Muscle layer of colon (tissue), 2 donors: ENCODE results near the gene BAG3.

ENCODE experiments used
- H3K27ac ChIP-seq: one replicate; pipeline ENCODE4 v1.7.0; 2013; ENCODE audit warnings: low read depth, mild to moderate bottlenecking, low read length, moderate library complexity
- H3K27me3 ChIP-seq, 2 donors: one replicate each; pipeline ENCODE4 v1.7.0; 2013; ENCODE audit warnings: low read length in 2 of 2, mild to moderate bottlenecking in 2 of 2; ENCODE audit not compliant: insufficient read depth in 2 of 2, control insufficient read depth in 1 of 2
- H3K36me3 ChIP-seq: one replicate; pipeline ENCODE4 v1.7.0; 2013; ENCODE audit warnings: mild to moderate bottlenecking, low read length; ENCODE audit not compliant: insufficient read depth
- H3K4me1 ChIP-seq: one replicate; pipeline ENCODE4 v1.7.0; 2013; ENCODE audit warnings: mild to moderate bottlenecking, low read length; ENCODE audit not compliant: insufficient read depth
- H3K4me3 ChIP-seq, 2 donors: one replicate each; pipeline ENCODE4 v1.7.0; 2013; ENCODE audit warnings: low read length in 2 of 2, low read depth in 1 of 2, mild to moderate bottlenecking in 1 of 2, moderate library complexity in 1 of 2
- H3K9ac ChIP-seq: one replicate; pipeline ENCODE4 v1.7.0; 2013; ENCODE audit warnings: low read length
- H3K9me3 ChIP-seq: one replicate; pipeline ENCODE4 v1.7.0; 2013; ENCODE audit warnings: mild to moderate bottlenecking, low read length
- donor health status: abdominal sarcoma.
- donor health status: Adenocarcinoma of cecum.

Gene BAG3

DNA sequence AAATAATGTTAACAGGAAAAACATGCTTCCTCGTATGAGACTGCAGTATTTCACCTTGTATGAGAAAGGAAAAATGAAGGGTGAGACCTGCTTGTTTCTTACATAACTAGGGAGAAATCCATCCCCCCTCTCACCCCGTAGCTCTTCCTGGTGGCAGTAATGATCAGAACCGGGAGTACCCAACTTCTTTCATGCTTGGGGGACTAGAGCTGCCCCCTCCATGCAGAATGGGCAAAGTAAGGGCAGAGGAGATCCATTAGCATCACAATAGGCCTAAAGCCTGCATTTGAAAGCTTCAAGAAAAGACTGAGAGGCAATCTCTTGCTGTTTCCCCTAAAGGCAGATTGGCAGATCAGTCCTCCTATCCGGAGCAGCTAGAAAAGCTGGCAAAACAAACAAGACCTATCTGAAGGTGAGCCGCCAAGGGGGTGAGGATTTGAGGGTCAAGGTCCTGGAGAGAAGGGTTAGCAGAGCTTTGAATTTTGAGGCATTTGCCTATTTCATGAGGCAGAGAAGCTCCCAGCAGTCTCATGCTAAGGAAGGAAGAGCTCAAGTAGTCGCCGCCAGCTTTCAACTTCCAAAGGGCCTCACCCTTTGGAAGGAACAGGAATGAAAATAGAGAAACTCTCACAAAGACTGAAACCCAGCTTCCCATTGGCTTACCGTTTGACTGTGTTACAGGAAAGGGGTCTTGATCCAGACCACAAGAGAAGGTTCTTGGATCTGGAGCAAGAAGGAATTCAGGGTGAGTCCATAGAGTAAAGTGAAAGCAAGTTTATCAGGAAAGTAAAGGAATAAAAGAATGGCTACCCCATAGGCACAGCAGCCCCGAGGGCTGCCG is 36.2 kb downstream of the BAG3 start:
- H3K9ac ChIP-seq, result no peak overlapping the region
- H3K27ac ChIP-seq, result no peak overlapping the region
- no peaks in the 10 kb centered on the region for H3K36me3 ChIP-seq
- peaks cover 16% of the 10 kb centered on the region for H3K4me1 ChIP-seq
- H3K4me3 ChIP-seq, result peak overlapping the region in 1 of 2 donors; percentile 26
- H3K9me3 ChIP-seq, result no peaks in the 10 kb centered on the region
- no peaks in the 10 kb centered on the region for H3K27me3 ChIP-seq

DNA sequence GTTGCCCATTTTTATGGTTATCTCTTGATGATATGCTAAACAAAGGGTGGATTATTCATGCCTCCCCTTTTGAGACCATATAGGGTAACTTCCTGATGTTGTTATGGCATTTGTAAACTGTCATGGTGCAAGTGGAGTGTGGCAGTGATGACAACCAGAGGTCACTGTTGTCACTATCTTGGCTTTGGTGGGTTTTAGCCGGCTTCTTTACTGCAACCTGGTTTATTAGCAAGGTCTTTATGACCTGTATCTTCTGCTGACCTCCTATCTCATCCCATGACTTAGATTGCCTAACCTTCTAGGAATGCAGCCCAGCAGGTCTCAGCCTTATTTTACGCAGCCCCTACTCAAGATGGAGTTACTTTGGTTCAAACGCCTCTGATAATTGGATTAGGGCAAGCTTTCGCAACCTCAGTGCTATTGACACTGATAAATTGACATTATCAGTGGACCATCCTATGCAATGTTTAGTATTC is 36.9 kb downstream of the BAG3 start:
- no peaks in the 10 kb centered on the region for H3K36me3 ChIP-seq
- peaks cover 16% of the 10 kb centered on the region for H3K4me1 ChIP-seq
- H3K27ac ChIP-seq, result no peak overlapping the region
- H3K27me3 ChIP-seq, result no peaks in the 10 kb centered on the region
- H3K9ac ChIP-seq, result no peak overlapping the region
- H3K4me3 ChIP-seq, result no peak overlapping the region
- no peaks in the 10 kb centered on the region for H3K9me3 ChIP-seq

DNA sequence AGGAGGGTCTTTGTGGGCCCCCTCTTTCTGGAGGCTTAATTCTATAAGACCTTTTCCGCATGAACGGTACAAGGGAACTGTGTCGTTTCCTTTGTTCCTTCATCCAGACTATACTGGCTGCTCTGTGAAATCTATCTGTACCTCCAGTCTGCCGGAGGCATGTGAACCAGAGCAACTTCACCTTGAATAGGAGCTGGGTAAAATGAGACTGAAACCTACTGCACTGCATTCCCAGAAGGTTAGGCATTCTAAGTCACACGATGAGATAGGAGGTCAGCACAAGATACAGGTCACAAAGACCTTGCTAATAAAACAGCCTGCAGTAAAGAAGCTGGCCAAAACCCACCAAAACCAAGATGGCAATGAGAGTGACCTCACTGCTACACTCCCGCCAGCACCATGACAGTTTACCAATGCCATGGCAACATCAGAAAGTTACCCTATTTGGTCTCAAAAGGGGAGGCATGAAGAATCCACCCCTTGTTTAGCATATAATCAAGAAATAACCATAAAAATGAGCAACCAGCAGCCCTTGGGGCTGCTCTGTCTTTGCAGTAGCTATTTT is 37.9 kb downstream of the BAG3 start:
- H3K4me3 ChIP-seq, result no peak overlapping the region
- no peaks in the 10 kb centered on the region for H3K9me3 ChIP-seq
- no peaks in the 10 kb centered on the region for H3K36me3 ChIP-seq
- peaks cover 16% of the 10 kb centered on the region for H3K4me1 ChIP-seq
- H3K9ac ChIP-seq, result no peak overlapping the region
- H3K27ac ChIP-seq, result no peak overlapping the region
- no peaks in the 10 kb centered on the region for H3K27me3 ChIP-seq

DNA sequence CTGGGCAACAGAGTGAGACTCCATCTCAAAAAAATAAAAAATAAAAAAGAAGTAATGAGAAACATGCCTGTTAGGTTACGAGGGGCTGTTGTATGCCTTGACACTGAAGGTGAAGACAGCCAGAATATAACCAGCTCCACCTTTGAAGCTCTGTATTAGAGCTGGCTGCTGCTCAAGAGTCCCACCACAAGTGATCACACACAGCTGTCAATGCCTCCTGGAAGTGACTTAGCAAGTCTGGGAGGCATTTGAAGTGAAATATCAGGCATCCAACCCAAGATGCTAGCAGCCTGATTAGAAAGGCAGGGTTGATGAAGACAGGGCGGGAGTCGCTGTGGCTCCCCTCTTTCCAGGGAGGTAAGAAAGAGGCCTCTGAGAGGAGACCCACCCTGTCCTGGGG is 40.5 kb downstream of the BAG3 start:
- Histone ChIP-seq H3K9ac (no peak overlapping the region), H3K4me1 (peaks cover 15% of the 10 kb centered on the region), H3K27ac (no peak overlapping the region), H3K36me3 (no peaks in the 10 kb centered on the region), H3K4me3 (no peak overlapping the region), H3K9me3 (no peaks in the 10 kb centered on the region), H3K27me3 (no peaks in the 10 kb centered on the region)

DNA sequence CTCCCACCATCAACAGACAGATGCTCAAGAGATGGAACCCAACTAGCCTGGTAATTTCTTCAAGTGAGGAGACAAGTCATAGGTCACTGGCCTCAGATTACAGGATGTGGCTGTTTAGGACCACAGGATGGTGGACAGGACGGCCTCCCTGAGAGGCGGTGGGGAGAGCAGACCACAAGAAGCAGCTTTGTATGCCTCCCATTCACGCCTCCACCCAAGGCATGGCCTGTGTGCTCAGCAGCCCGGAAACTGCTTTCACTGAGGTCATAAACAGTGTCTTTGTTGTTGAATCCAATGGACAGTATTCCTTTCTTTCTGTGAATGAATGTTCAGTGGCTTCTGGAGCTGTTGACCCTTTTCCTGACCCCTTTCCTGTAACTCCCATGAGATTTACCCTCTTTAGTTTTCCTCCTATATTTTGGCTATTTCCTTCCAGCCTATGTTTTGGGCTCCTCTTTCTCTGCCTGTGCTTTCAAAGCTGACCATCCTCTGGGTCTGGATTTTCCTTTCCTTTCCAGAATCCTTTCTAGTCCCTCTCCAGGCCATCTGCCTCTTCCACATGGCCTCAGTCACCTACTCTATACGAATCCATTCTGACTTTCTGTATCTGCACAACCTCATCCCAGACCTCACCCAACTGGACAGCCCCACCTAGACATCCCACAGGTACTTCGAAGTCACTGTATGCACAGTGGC is 42.2 kb downstream of the BAG3 start:
- H3K27ac ChIP-seq, result no peak overlapping the region
- H3K27me3 ChIP-seq, result no peaks in the 10 kb centered on the region

DNA sequence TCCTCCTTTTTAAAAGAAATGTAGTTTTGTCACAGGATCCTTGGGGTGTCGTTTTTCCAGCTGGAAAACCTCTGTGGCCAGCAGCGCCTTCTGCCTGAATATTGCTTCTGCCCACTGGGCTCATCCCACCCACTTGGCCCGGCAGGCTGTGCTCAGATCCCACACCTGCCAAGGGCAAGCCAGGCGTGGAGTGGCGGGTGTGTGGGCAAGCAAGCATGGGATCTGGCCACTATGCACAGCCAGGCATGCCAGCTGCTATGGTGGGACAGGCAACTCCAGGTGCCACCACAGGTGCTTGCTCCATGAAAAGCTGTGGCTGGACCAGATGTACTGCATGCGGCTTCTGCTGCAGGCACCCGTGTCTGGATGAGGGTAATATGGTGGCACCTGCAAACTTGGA is 43.4 kb downstream of the BAG3 start:
- Histone ChIP-seq H3K4me1 (no peaks in the 10 kb centered on the region), H3K36me3 (no peaks in the 10 kb centered on the region), H3K9me3 (no peaks in the 10 kb centered on the region), H3K9ac (no peak overlapping the region), H3K27ac (no peak overlapping the region), H3K27me3 (no peaks in the 10 kb centered on the region), H3K4me3 (no peak overlapping the region)

More for the DNA sequence above, 42.2 kb downstream of the BAG3 start:
- no peaks in the 10 kb centered on the region for H3K4me1 ChIP-seq
- no peaks in the 10 kb centered on the region for H3K9me3 ChIP-seq
- no peak overlapping the region for H3K9ac ChIP-seq
- H3K36me3 ChIP-seq, result no peaks in the 10 kb centered on the region
- no peak overlapping the region for H3K4me3 ChIP-seq

DNA sequence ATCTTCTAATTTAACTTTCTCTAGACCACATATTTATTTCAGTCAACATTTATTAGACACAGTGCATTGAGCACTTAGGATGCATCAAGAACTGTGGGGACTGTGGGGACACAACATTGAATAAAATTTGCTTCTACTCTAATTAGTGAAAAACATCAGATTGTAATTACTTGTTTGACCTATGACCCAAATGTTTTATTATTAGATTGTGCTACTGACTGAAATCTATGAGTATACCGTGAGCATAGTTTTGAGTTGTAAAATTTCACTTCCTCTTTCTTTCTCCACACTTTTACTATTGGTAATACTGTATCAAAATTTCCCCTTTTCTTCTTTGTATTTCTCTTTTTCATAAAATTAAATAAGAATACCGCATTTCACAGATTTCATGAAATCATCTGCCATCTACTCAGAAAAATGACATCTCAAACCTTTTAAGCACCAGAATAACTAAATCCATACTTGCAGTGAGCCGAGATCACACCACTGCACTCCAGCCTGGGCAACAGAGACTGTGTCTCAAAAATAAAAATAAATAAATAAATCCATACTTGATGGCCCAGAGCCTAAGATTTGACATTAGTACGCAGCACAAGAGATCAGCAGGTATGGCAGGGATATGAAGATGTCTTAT is 49.3 kb downstream of the BAG3 start:
- H3K27ac ChIP-seq, result no peak overlapping the region
- H3K27me3 ChIP-seq, result no peaks in the 10 kb centered on the region
- H3K9me3 ChIP-seq, result no peaks in the 10 kb centered on the region
- no peaks in the 10 kb centered on the region for H3K4me1 ChIP-seq
- no peaks in the 10 kb centered on the region for H3K36me3 ChIP-seq
- no peak overlapping the region for H3K4me3 ChIP-seq
- H3K9ac ChIP-seq, result no peak overlapping the region

DNA sequence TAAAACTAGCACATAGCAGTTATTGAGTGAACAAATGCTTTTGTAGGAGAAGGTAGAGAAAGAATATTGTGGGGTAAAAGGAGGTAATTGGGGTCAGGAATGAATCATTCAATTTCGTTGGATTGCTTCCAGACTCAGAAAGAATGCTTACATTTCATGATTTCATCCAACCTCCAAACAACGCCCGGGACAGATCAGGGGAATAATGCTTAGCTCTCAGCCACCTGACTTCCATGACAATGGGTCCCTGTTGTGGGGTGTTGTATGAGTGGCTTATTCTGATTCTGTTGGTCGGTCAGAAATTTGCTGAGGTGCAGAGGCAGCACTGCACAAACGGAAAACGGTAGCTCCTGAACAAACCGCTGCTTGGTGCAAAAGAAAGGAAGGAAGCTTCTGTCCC is 50.7 kb downstream of the BAG3 start:
- Histone ChIP-seq H3K9ac (no peak overlapping the region), H3K4me3 (no peak overlapping the region), H3K27me3 (no peaks in the 10 kb centered on the region), H3K9me3 (no peaks in the 10 kb centered on the region), H3K36me3 (no peaks in the 10 kb centered on the region), H3K27ac (no peak overlapping the region), H3K4me1 (no peaks in the 10 kb centered on the region)

DNA sequence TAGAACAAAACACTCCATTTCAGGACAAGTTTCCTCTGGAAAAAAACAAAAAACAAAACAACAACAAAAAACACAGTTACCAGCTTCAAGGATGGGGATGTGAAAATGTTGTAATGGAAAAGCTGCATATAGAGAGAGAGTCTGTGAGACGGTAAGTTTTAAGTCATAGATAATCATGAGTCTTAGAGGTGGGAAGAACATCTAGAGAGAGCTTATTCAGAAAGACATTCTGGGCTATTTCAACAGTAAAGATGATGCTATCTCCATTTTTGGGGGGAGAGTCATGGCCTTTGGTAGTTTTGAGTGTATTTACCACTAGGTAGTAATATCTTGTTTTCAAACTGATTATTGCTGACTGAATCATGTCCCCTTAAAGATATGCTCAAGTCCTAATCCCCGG is 51.4 kb downstream of the BAG3 start:
- Histone ChIP-seq H3K9me3 (no peaks in the 10 kb centered on the region), H3K27ac (no peak overlapping the region), H3K36me3 (no peaks in the 10 kb centered on the region), H3K4me3 (no peak overlapping the region), H3K9ac (no peak overlapping the region), H3K27me3 (no peaks in the 10 kb centered on the region), H3K4me1 (no peaks in the 10 kb centered on the region)

DNA sequence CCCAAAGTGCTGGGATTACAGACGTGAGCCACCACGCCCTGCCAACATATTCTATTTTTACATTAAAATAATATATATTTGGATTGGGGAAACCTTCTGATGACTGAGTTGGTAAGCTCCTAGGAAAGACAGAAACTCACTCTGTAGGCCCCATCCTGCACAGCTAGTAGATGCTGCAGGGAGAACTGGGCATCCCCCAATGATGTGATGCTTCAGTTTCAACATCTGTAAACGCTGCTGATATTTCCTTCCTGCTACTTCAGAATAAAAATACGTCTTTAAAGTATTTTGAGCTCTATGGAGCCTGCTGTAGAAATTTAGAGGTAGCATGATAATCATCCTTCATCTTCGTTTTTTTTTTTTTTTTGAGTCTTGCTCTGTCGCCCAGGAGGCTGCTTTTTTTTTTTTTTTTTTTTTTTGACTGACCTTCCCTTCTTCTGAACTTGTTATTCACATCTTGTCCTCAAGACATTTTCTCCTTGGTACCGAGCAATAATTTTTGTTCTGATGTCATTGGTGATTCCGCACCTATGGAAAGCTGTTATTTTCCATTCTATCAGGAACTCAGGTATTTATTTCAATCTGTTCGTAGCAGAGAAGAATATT is 52.8 kb downstream of the BAG3 start:
- H3K36me3 ChIP-seq, result no peaks in the 10 kb centered on the region
- H3K4me1 ChIP-seq, result no peaks in the 10 kb centered on the region
- H3K4me3 ChIP-seq, result no peak overlapping the region
- no peak overlapping the region for H3K27ac ChIP-seq
- no peaks in the 10 kb centered on the region for H3K27me3 ChIP-seq
- H3K9ac ChIP-seq, result no peak overlapping the region
- H3K9me3 ChIP-seq, result no peaks in the 10 kb centered on the region

DNA sequence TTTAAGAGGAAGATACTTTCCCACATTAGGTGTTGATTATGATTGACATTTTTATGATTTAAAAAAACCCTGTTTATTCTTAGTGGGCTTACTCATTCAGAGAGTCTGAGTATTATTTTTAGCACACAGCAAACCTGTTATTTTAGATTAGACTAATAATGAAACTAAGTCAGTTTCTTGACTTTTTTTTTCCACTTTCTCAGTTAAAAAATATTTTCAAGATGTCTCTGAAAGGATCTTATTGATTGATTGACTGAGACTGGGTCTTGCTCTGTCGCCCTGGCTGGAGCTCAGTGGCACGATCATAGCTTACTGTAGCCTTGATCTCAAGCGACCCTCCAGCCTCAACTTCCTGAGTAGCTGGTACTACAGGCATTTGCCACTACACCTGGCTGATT is 54.3 kb downstream of the BAG3 start:
- Histone ChIP-seq H3K27ac (no peak overlapping the region), H3K4me3 (no peak overlapping the region), H3K4me1 (no peaks in the 10 kb centered on the region), H3K9ac (no peak overlapping the region), H3K27me3 (no peaks in the 10 kb centered on the region), H3K9me3 (no peaks in the 10 kb centered on the region), H3K36me3 (no peaks in the 10 kb centered on the region)
